ENCODE measurements around the gene PSMD2. TPM values are rescaled to one million over a fixed set of nuclear protein-coding genes. Genes with fewer than 3 reads are reported as not detected.

The PSMD2 gene
- total RNA-seq, 1 experiment from 2014 or later: 645 TPM

DNA sequence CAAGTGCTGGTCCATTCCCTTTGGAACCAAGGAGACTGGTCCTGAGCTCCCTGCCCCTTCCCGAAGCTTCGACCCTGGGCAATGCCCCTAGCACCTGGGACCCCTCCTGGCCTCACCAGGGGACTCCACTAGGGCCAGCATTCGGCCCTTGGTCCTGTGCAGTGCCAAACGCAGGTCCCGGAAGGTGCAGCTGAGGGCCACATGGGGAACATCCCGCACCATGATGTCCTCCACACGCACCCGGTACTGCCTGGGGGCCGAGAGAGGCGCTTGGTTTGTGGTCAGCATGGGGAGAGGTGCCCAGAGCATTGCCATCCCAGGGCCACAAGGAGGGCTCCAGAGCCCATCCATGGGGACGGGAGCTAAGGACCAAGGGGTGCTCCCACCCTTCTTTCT lies 54.5 kb downstream of the PSMD2 start:
- no peak overlapping the region for H3K27ac ChIP-seq (ENCODE audit: low read depth, low read length, poor library complexity, severe bottlenecking)
- intact Hi-C loops (cut with micrococcal nuclease; ENCODE audit: unreplicated experiment): no loop called here
- TF ChIP-seq, protein P1, sequence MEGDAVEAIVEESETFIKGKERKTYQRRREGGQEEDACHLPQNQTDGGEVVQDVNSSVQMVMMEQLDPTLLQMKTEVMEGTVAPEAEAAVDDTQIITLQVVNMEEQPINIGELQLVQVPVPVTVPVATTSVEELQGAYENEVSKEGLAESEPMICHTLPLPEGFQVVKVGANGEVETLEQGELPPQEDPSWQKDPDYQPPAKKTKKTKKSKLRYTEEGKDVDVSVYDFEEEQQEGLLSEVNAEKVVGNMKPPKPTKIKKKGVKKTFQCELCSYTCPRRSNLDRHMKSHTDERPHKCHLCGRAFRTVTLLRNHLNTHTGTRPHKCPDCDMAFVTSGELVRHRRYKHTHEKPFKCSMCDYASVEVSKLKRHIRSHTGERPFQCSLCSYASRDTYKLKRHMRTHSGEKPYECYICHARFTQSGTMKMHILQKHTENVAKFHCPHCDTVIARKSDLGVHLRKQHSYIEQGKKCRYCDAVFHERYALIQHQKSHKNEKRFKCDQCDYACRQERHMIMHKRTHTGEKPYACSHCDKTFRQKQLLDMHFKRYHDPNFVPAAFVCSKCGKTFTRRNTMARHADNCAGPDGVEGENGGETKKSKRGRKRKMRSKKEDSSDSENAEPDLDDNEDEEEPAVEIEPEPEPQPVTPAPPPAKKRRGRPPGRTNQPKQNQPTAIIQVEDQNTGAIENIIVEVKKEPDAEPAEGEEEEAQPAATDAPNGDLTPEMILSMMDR (conservative IDR thresholded peaks at IDR 0.05; ENCODE audit: low read depth, low read length): no peak
- ChIA-PET POLR2A (ENCODE audit: low non-redundant PET) (no interaction called here), CTCF (interaction anchor here (0.9 to 1.1 kb wide), 3 partner anchors 9 to 160 kb away, joined by 4 to 5 read pairs (median 4); no protein-coding TSS in a partner anchor)
- DNase-seq (ENCODE audit: low spot score): no peak
- no peaks in the 10 kb centered on the region for H3K9me3 ChIP-seq (ENCODE audit: low read depth, low read length, poor library complexity, severe bottlenecking)
- no TSS peak for BruUV-seq (replicated peaks)
- H3K4me3 ChIP-seq (ENCODE audit: low read depth, low read length, poor library complexity, severe bottlenecking): no peak overlapping the region
- H3K36me3 ChIP-seq (ENCODE audit: insufficient read depth, low read length, poor library complexity, severe bottlenecking): peaks cover 5% of the 10 kb centered on the region
- H3K4me1 ChIP-seq (ENCODE audit: insufficient read depth, low read length, poor library complexity, severe bottlenecking): peaks cover 4% of the 10 kb centered on the region
- H3K27me3 ChIP-seq (replicated peaks; ENCODE audit: insufficient read depth, low read depth, low read length, poor library complexity): no peaks in the 10 kb centered on the region

DNA sequence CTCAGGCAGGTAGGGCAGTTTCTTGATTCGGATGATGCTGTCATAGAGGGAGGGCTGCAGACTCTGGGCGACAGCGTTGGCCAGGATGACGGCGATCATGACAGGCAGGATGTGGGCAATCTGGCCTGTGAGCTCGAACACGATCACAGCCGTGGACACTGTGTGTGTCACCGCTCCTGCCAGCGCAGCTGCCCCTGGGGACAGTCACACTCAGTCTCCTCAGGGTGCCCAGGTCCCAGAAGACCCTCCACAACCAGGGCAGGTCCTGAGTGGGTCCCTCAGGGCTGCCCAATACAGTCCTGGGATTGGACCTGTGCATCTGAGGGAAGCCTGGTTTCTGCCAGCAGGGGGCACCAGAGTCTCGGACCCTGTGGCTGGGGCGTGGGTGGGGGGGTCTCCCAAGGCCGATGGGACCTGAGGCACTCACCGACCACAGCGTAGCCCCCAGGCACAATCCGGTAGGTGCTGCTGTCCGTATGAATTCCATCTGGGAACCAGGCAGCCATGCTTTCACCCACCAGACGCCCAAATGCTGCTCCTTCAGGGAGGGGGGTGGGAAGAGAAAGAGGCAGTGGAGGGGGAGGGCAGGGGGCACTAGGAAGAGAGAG lies 55.2 kb downstream of the PSMD2 start:
- no peaks in the 10 kb centered on the region for H3K27me3 ChIP-seq (replicated peaks; ENCODE audit: insufficient read depth, low read depth, low read length, poor library complexity)
- DNase-seq (ENCODE audit: low spot score): peak; percentile 50
- TF ChIP-seq EZH2 (IDR thresholded peaks at IDR 0.05; ENCODE audit: borderline replicate concordance, low read depth, low read length, poor library complexity, severe bottlenecking): no peak
- TF ChIP-seq, protein P1 (conservative IDR thresholded peaks at IDR 0.05; ENCODE audit: low read depth, low read length): peak; percentile 86
- no TSS peak for BruUV-seq (replicated peaks)
- H3K4me1 ChIP-seq (ENCODE audit: insufficient read depth, low read length, poor library complexity, severe bottlenecking): no peaks in the 10 kb centered on the region
- H3K36me3 ChIP-seq (ENCODE audit: insufficient read depth, low read length, poor library complexity, severe bottlenecking): peaks cover 5% of the 10 kb centered on the region
- H3K4me3 ChIP-seq (ENCODE audit: low read depth, low read length, poor library complexity, severe bottlenecking): no peak overlapping the region
- intact Hi-C loops (cut with micrococcal nuclease; ENCODE audit: unreplicated experiment): no loop called here
- ChIA-PET CTCF (interaction anchor here (0.9 to 1.1 kb wide), 3 partner anchors 8 to 160 kb away, joined by 4 to 5 read pairs (median 4); no protein-coding TSS in a partner anchor), POLR2A (ENCODE audit: low non-redundant PET) (no interaction called here)
- no peaks in the 10 kb centered on the region for H3K9me3 ChIP-seq (ENCODE audit: low read depth, low read length, poor library complexity, severe bottlenecking)
- no peak overlapping the region for H3K27ac ChIP-seq (ENCODE audit: low read depth, low read length, poor library complexity, severe bottlenecking)

DNA sequence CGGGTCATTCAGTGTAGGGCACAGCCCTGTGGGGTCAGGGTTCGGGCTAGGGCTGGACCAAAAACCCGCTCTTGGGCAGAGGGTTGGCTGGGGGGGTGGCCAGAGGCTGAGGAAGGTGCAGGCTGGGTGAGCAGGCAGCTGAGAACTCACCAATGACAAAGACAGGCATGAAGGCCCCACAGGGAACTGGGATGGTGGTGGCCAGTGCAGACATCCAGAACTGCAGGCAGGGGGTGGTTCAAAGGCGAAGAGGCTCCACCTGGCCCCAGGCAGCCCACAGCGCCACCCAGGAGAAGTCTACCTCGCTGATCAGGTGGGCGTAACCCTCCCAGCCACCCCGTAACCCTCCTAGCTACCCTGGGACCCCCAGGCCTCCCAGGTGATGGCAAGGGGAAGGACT lies 55.7 kb downstream of the PSMD2 start:
- ChIA-PET POLR2A (ENCODE audit: low non-redundant PET) (no interaction called here), CTCF (interaction anchor here (0.7 kb wide), 1 partner anchor 159 kb away, joined by 3 read pairs; no protein-coding TSS in a partner anchor)
- no peak overlapping the region for H3K4me3 ChIP-seq (ENCODE audit: low read depth, low read length, poor library complexity, severe bottlenecking)
- no peaks in the 10 kb centered on the region for H3K9me3 ChIP-seq (ENCODE audit: low read depth, low read length, poor library complexity, severe bottlenecking)
- H3K36me3 ChIP-seq (ENCODE audit: insufficient read depth, low read length, poor library complexity, severe bottlenecking): peaks cover 5% of the 10 kb centered on the region
- no peak for DNase-seq (ENCODE audit: low spot score)
- H3K4me1 ChIP-seq (ENCODE audit: insufficient read depth, low read length, poor library complexity, severe bottlenecking): no peaks in the 10 kb centered on the region
- intact Hi-C loops (cut with micrococcal nuclease; ENCODE audit: unreplicated experiment): no loop called here
- no peaks in the 10 kb centered on the region for H3K27me3 ChIP-seq (replicated peaks; ENCODE audit: insufficient read depth, low read depth, low read length, poor library complexity)
- TF ChIP-seq, protein P1 (conservative IDR thresholded peaks at IDR 0.05; ENCODE audit: low read depth, low read length): no peak
- no peak for TF ChIP-seq EZH2 (IDR thresholded peaks at IDR 0.05; ENCODE audit: borderline replicate concordance, low read depth, low read length, poor library complexity, severe bottlenecking)
- no TSS peak for BruUV-seq (replicated peaks)
- H3K27ac ChIP-seq (ENCODE audit: low read depth, low read length, poor library complexity, severe bottlenecking): no peak overlapping the region
